ENCODE results near the gene ENTPD1.
"Not testable (repeated sequence)": the region's sequence is repeated elsewhere in the genome, so short reads cannot be mapped to it uniquely, and the experiment has no call there.

The ENTPD1 gene

DNA sequence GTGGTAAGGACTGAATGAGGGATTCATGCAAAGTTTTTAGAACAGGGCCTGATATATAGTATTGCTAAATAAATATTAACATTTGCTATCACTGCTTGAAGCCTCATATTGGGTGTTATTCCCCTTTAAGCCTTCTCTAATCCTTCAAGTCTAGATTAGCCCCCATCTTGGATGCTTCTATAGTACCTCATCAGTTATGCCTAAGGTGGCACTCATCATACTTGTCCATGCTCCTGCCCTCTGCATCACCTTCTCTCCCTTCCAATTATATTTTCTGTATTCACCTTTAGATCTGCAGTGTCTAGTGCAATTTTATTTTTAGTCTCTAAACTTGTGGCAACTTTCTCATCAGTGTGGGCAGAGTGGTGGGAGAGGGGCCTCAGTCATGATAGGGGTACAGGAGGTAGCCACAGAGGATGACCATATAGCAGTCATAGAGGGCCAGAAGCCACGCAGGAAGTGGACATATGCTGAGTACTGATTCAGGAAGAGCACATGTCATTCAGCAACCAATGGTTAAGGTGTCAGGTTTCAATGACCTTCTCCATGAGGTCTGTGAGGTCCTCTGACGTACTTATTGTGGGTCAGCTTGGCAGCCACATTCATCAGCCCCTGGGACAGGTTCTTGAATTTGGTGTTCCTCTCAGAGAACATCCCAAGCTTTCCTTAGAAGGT, 2.5 kb downstream of the ENTPD1 start:
- no peak for DNase-seq

- no peak for DNase-seq
These were observed 3.4 kb downstream of the ENTPD1 start for GRCh38 chr10:95759233-95759826.

- DNase-seq, result no peak
These were observed 6.1 kb downstream of the ENTPD1 start for GRCh38 chr10:95761939-95762492.

GRCh38 chr10:95767884-95768556, 12.1 kb downstream of the ENTPD1 start:
- DNase-seq, result no peak

DNA sequence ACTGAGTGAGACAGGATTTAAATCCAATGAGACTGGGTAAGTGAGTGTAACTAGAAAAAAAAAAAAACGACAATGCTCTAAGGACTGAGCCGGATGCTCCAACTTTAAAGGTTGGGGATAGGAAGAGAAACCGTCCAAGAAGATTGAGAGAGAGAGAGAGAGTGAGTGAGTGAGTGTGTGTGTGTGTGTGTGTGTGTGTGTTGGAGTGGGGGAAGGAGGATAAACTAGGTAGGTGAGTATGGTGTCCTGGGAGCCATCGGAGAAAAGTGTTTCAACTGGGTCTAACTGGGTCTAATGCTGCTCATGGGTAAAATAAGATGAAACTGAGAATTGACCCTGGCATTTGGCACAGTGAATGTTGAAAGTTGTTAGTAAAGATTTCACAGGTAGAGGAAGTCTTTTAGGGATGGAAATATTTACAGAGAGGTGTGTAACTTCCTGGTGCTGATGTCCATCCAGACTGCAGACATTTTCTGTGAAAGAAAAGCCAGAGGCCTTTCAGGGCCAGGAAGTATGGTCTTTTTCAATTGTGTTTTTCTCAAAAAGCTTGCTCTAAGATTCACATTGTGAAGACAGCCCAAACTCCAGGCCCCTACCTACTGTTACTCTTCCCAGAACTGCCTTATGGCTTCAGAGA, 14.2 kb downstream of the ENTPD1 start:
- no peak for DNase-seq

DNA sequence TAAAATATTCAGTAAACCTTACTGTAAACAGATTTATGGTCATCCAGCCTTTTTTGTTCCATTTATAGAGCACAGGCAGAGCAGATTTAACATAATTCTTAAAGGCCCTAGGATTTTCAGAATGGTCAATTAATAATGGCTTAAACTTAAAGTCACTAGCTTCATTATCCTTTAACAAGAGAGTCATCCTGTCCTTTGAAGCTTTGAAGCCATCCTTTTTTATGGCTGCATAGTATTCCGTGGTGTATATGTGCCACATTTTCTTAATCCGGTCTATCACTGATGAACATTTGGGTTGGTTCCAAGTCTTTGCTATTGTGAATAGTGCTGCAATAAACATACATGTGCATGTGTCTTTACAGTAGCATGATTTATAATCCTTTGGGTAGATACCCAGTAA, 17.5 kb downstream of the ENTPD1 start:
- not testable (repeated sequence) for DNase-seq

GRCh38 chr10:95777638-95778037, 21.7 kb downstream of the ENTPD1 start:
- not testable (repeated sequence) for DNase-seq

GRCh38 chr10:95782318-95782717, 26.4 kb downstream of the ENTPD1 start:
- no peak for DNase-seq

- no peak for DNase-seq
These were observed 27.8 kb downstream of the ENTPD1 start for GRCh38 chr10:95783741-95784140.

GRCh38 chr10:95784279-95784913, 28.4 kb downstream of the ENTPD1 start:
- DNase-seq, result no peak

DNA sequence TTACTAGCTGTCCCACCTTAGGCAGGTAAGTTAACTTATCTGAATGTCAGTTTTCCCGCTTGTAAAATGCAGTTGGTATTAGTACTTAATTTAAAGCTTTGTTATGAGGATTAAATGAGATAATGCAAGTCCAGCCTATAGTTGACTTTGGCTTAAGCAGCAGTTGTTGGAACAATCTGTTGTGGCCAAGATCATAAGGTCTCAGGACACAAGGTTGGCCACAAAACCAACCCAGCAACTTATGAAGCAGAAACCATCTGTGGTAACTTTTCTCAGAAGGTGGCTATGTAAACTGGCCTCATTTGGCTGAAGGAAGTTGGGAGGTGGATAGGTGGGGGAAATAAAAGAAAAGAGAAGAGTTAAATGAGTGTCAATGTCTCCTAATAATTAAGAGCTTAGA, 29.4 kb downstream of the ENTPD1 start:
- no peak for DNase-seq

- DNase-seq, result no peak
These were observed 30.1 kb downstream of the ENTPD1 start for GRCh38 chr10:95785942-95786669.

- DNase-seq, result no peak
These were observed 31.5 kb downstream of the ENTPD1 start for GRCh38 chr10:95787447-95787846.

- DNase-seq, result no peak
These were observed 32.9 kb downstream of the ENTPD1 start for GRCh38 chr10:95788830-95789229.

DNA sequence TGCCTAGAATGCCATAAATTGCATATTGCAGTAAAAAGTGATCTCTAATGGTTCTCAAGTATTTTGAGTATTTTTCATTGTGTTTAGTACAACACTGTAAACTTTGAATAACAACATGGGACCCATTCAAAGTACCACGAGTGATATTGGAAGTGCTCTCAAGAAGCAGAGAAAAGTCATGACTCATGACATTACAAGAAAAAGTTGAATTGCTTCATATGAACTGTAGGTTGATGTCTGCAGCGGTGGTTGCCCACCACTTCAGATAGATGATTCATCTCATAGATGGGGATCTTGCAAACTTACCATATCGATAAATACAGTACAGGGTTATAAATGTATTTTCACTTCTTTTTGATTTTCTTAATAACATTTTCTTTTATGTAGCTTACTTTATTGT, 33.9 kb downstream of the ENTPD1 start:
- DNase-seq, result no peak

DNA sequence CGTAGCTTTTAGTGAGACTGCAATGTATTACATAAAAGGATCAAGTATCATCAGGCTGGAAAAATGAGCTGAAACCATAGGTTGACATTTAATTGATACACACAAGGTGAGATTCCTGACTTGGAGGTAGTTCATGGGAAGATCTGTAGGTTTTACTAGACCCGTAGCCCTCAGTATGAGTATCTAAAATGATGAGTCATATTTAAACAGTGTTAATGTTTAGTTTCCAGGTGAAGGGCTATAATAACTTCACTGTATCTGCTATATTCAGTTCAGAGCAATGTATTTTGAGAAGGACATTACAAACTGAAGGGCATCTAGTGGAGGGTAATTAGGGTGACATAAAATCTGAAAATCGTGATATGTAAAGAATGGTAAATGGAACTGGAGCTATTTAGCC, 35.0 kb downstream of the ENTPD1 start:
- DNase-seq, result no peak

DNA sequence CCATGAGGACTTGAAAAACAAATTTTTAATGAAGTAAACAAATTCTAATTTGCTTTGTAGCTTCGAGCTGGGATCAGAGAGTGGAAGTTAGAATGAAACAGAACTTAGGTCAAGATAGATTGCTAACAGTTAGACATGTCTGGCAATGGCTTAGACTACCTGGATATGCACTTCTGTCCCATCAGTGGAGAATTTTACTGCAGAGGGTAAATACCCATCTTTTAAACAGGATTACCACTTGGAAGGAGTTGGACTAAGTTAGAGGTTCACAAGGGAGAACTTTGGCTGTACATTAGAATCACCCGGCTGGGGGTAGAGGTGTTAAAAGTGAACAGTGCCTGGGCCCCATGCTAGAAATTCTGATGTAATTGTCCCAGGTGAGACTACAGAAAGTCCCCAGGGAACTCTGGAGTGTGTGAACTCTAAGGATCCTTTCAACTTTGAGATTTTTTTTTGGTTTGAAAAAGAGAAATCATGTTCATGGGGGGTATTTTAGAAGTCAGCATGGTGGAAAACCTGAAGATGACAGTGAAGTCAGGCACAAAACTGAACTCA, 35.5 kb downstream of the ENTPD1 start:
- DNase-seq, result no peak

- no peak for DNase-seq
These were observed 36.3 kb downstream of the ENTPD1 start for GRCh38 chr10:95792211-95792780.

DNA sequence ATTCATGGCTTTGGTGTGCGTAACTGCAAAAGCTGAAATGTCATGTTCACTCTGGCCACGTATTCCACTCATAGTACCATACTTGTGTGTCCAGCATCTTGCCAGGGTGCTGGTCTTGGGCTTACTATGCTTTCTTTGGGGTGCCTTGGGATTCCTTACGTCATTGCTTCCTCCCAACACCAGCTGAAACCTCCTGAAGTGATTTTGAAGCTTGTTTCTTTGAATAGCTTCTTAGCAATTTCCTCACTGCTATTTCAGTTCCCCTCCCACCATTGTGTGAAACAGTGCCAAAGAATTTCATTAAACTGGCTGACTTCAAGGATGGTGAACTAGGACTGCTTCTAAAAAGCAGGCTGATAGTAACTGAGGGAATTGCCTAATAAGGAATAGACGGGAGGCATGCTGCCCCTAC, 36.9 kb downstream of the ENTPD1 start:
- DNase-seq, result peak in 6 of 56 donors; percentile 3 to 34 (median 18)

- DNase-seq, result peak in 1 of 56 donors; percentile 16
These were observed 37.6 kb downstream of the ENTPD1 start for GRCh38 chr10:95793401-95794045.

Measured in amygdala (tissue), 56 donors.